K562 (cell line): Measurements from ENCODE around the gene MMRN2. TPM values are rescaled to one million over a fixed set of nuclear protein-coding genes. Genes with fewer than 3 reads are reported as not detected.

ENCODE experiments used
- CTCFL ChIP-seq: IDR thresholded peaks from 2 replicates; pipeline ENCODE4 v1.6.1; 2011; ENCODE audit warnings: borderline replicate concordance, low read depth, mild to moderate bottlenecking, moderate library complexity, low read length; ENCODE audit not compliant: insufficient read depth, poor library complexity, severe bottlenecking
- ETV6 ChIP-seq, 3 experiments: fragments of 150-350 bp in 1 of 3; sonication (generic) in 1 of 3; formaldehyde crosslinking in 1 of 3; IDR thresholded peaks; 2 replicates each; pipeline versions ENCODE4 v1.6.1 to v1.8.0; 2014 to 2022; ENCODE audit warnings: borderline replicate concordance in 2 of 3, low read depth in 2 of 3, antibody characterized with exemption in 1 of 3, low read length in 1 of 3, mild to moderate bottlenecking in 1 of 3, missing genetic modification reagents in 1 of 3
- GATAD2A ChIP-seq: fragments of 450-650 bp; IDR thresholded peaks from 2 replicates; pipeline ENCODE4 v1.6.1; 2017
- KHSRP ChIP-seq: fragments of 450-650 bp; IDR thresholded peaks from 2 replicates; pipeline ENCODE4 v1.6.1; 2017
- MBD2 ChIP-seq: sonication (generic); IDR thresholded peaks from 2 replicates; pipeline ENCODE4 v1.6.1; 2016; ENCODE audit warnings: low read depth, borderline replicate concordance
- TBL1XR1 ChIP-seq, 2 experiments: IDR thresholded peaks; 2 replicates each; pipeline ENCODE4 v1.6.1; 2012; ENCODE audit warnings: improper control_type of control experiment in 2 of 2, low read length in 2 of 2, mild to moderate bottlenecking in 1 of 2
- ZC3H4 ChIP-seq: sonication (generic); formaldehyde crosslinking; IDR thresholded peaks from 2 replicates; pipeline ENCODE4 v1.9.0; 2021; ENCODE audit warnings: missing genetic modification reagents, borderline replicate concordance
- ZNF217 ChIP-seq: sonication (generic); formaldehyde crosslinking; IDR thresholded peaks from 2 replicates; pipeline ENCODE4 v1.8.0; 2022; ENCODE audit warnings: mild to moderate bottlenecking, missing genetic modification reagents
- ZNF282 ChIP-seq: sonication (generic); formaldehyde crosslinking; IDR thresholded peaks from 2 replicates; pipeline ENCODE4 v1.8.1; 2023; ENCODE audit warnings: missing genetic modification reagents
- ZNF444 ChIP-seq: fragments of 250-450 bp; sonication (Bioruptor Pico); IDR thresholded peaks from 2 replicates; pipeline ENCODE4 v1.4.0; 2020; ENCODE audit warnings: mild to moderate bottlenecking, moderate library complexity
- ZNF445 ChIP-seq: fragments of 250-450 bp; sonication (Bioruptor Pico); IDR thresholded peaks from 2 replicates; pipeline ENCODE4 v1.4.0; 2020; ENCODE audit warnings: low read depth, mild to moderate bottlenecking, moderate library complexity
- ZNF589 ChIP-seq: fragments of 200-800 bp; sonication (Bioruptor generic); IDR thresholded peaks from 2 replicates; pipeline ENCODE4 v1.6.1; 2016; ENCODE audit warnings: low read depth, missing genetic modification characterization, missing compliant biosample characterization
- ZNF707 ChIP-seq: fragments of 250-450 bp; sonication (Bioruptor Pico); conservative IDR thresholded peaks from 2 replicates; pipeline ENCODE4 v1.8.0; 2022; ENCODE audit warnings: inconsistent platforms, mild to moderate bottlenecking, moderate library complexity
- polyA plus RNA-seq, 8 experiments: library from polyadenylated mRNA; depleted of rRNA in 4 of 8; stranded (reverse) in 5 of 8; unstranded in 3 of 8; fragments of >200 nt; fragmentation: Nextera tagmentation in 2 of 8; fragmentation: Illumina TruSeq in 1 of 8; extraction: Ambion mirVana in 2 of 8; extraction: Trizol in 1 of 8; gene quantifications; 2 replicates each; pipeline versions ENCODE4 v1.2.1 to v1.2.3, GENCODE V29; 2011 to 2014; ENCODE audit warnings: inconsistent platforms in 1 of 8, missing spikeins in 1 of 8
- total RNA-seq, 7 experiments: library from RNA; depleted of rRNA in 6 of 7; stranded (reverse); fragments of >200 nt in 6 of 7; fragmentation: Illumina TruSeq in 2 of 7; extraction: Trizol in 2 of 7; gene quantifications; 2 replicates each; pipeline versions ENCODE4 v1.2.1 to v1.2.3, GENCODE V29; 2011 to 2021; ENCODE audit warnings: low replicate concordance in 1 of 7
- TF ChIP-seq, protein P1 (sequence below): sonication (generic); formaldehyde crosslinking; IDR thresholded peaks from 2 replicates; pipeline ENCODE4 v1.8.1; 2023; ENCODE audit warnings: mild to moderate bottlenecking, missing genetic modification reagents, moderate library complexity
- TF ChIP-seq, protein P2 (sequence below): fragments of 450-650 bp; formaldehyde crosslinking; IDR thresholded peaks from 2 replicates; pipeline ENCODE4 v1.4.0; 2022; ENCODE audit warnings: missing genetic modification characterization

Gene MMRN2
- total and polyA plus RNA-seq, 9 of the 15 experiments (the other 6 are each of a cell fraction or from before 2014, with no cell fraction given): 0.07 to 2.0 (median 1.2) TPM

DNA sequence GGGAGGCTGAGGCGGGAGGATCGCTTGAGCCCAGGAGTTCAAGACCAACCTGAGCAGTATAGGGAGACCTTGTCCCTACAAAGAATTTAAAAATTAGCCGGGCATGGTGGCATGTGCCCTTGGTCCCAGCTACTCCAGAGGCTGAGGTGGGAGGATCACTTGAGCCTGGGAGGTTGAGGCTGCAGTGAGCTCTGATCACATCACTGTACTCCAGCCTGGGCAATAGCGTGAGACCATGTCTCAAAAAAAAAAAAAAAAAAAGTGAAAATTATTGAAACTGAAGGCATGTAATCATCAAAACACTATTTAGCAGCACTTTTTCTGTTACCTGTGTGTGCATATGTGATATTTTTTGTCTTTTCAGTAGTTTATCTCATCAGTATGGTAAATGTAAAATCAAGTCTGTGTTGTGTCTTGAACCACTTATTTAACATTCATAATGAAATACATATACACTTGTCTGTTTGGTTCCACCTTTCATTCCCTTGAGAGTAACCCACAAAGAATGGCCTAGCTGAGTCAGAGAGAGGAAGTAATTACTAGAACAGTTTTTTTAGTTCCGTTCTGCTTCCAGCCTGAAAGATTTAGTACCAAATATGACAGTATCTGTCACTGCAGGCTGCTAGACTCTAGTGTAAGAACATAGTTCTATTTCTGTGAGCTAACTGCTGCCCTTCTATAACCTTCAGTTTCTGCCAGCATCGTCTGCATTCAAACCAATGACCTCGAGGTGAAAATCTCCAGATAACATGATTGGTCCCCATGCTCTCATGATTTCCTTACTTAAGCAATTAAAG, 68.6 kb downstream of the MMRN2 start (continued):
- TF ChIP-seq ZNF589 (CRISPR knock-in tag) (0 out of 2 replicates have a peak, but pooled peaks have one; percentile 30), GATAD2A (no peak), TBL1XR1 (IDR thresholded peaks at IDR 0.05; ENCODE audit: low read length in 2 of 2) (peak in 1 of 2 experiments; percentile 47; a peak in 2 of 4 replicates), ZNF282 (CRISPR knock-in tag) (no peak), ETV6 (IDR thresholded peaks at IDR 0.05; ENCODE audit: borderline replicate concordance in 1 of 2, low read depth in 2 of 2, low read length in 1 of 2) (peak in 1 of 2 experiments; percentile 82; a peak in 2 of 4 replicates), ETV6 (CRISPR knock-in tag; IDR thresholded peaks at IDR 0.05; ENCODE audit: borderline replicate concordance) (no peak), ZC3H4 (CRISPR knock-in tag) (no peak), CTCFL (no peak), ZNF217 (CRISPR knock-in tag) (no peak), MBD2 (peak; percentile 30; the same call in 1 of the 2 replicates), ZNF444 (CRISPR knock-in tag) (no peak), ZNF707 (CRISPR knock-in tag) (no peak), ZNF445 (CRISPR knock-in tag) (no peak), KHSRP (no peak)
- TF ChIP-seq, protein P1, sequence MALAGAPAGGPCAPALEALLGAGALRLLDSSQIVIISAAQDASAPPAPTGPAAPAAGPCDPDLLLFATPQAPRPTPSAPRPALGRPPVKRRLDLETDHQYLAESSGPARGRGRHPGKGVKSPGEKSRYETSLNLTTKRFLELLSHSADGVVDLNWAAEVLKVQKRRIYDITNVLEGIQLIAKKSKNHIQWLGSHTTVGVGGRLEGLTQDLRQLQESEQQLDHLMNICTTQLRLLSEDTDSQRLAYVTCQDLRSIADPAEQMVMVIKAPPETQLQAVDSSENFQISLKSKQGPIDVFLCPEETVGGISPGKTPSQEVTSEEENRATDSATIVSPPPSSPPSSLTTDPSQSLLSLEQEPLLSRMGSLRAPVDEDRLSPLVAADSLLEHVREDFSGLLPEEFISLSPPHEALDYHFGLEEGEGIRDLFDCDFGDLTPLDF (CRISPR knock-in tag): no peak
- TF ChIP-seq, protein P2, sequence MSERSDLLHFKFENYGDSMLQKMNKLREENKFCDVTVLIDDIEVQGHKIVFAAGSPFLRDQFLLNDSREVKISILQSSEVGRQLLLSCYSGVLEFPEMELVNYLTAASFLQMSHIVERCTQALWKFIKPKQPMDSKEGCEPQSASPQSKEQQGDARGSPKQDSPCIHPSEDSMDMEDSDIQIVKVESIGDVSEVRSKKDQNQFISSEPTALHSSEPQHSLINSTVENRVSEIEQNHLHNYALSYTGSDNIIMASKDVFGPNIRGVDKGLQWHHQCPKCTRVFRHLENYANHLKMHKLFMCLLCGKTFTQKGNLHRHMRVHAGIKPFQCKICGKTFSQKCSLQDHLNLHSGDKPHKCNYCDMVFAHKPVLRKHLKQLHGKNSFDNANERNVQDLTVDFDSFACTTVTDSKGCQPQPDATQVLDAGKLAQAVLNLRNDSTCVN: no peak
